ENCODE data around the gene LNPK.
"Not testable (repeated sequence)": the region's sequence is repeated elsewhere in the genome, so short reads cannot be mapped to it uniquely, and the experiment has no call there.

LNPK gene

GRCh38 chr2:175904035-175904434 is 98.0 kb downstream of the LNPK start:
- DNase-seq (ENCODE audit: low read depth): no peak

GRCh38 chr2:175903384-175903936 is 98.6 kb downstream of the LNPK start:
- no peak for DNase-seq (ENCODE audit: low read depth)

- DNase-seq (ENCODE audit: low read depth): not testable (repeated sequence)
These were observed 106.1 kb downstream of the LNPK start for GRCh38 chr2:175895957-175896356.

GRCh38 chr2:175892046-175892445 is 110.0 kb downstream of the LNPK start:
- DNase-seq (ENCODE audit: low read depth): no peak

GRCh38 chr2:175890636-175891242 is 111.3 kb downstream of the LNPK start:
- DNase-seq (ENCODE audit: low read depth): no peak

- no peak for DNase-seq (ENCODE audit: low read depth)
These were observed 112.3 kb downstream of the LNPK start for GRCh38 chr2:175889701-175890302.

- DNase-seq (ENCODE audit: low read depth): no peak
These were observed 114.3 kb downstream of the LNPK start for GRCh38 chr2:175887776-175888175.

GRCh38 chr2:175884697-175885393 is 117.2 kb downstream of the LNPK start:
- no peak for DNase-seq (ENCODE audit: low read depth)

- no peak for DNase-seq (ENCODE audit: low read depth)
These were observed 118.4 kb downstream of the LNPK start for GRCh38 chr2:175883586-175884194.

GRCh38 chr2:175879679-175880078 is 122.4 kb downstream of the LNPK start:
- no peak for DNase-seq (ENCODE audit: low read depth)

GRCh38 chr2:175877845-175878544 is 124.1 kb downstream of the LNPK start:
- no peak for DNase-seq (ENCODE audit: low read depth)

- DNase-seq (ENCODE audit: low read depth): no peak
These were observed 127.8 kb downstream of the LNPK start for GRCh38 chr2:175874291-175874690.
